Measurements from ENCODE around the gene ABHD6.

DNA sequence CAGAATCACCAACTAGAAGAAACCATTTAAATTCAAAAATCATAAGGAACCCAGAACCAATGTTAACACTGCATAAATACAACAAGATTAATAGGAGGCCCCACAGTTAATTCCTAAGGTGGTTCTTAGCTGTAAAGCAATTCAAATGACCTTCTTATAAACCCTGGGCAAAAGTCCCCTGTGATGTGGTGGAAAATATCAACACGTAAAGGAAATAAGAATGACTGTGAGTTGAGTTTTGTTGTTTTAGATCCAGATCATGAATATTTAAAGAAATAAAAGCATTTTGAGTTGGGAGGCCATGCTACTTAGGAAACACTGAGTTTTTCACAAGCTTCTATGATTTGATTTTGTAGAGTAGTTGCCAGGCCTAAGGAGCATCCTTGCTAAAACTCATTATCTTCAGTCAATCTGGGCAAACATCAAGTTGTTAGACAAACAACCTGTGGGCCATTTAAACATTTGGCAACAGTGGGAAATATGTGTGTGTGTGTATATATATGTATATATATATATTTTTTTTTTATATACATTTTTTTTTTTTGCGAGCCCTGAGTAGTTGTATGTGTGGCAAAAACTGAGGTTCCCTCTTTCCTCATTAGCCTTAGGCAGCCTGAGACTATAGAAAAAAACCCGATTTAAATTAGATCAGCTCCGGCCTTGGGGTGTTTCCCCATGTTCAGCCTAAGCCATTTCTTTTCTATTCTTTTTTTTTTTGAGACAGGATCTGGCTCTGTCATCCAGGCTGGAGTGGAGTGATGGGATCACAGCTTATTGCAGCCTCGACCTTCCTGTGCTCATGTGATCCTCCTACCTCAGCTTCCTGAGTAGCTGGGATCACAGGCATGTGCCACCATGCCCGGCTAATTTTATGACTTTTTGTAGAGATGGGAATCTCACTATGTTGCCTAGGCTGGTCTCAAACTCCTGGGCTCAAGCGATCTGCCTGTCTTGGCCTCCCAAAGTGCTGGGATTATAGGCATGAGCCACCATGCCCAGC, 87.1 kb downstream of the ABHD6 start:
- TF ChIP-seq, protein P1, sequence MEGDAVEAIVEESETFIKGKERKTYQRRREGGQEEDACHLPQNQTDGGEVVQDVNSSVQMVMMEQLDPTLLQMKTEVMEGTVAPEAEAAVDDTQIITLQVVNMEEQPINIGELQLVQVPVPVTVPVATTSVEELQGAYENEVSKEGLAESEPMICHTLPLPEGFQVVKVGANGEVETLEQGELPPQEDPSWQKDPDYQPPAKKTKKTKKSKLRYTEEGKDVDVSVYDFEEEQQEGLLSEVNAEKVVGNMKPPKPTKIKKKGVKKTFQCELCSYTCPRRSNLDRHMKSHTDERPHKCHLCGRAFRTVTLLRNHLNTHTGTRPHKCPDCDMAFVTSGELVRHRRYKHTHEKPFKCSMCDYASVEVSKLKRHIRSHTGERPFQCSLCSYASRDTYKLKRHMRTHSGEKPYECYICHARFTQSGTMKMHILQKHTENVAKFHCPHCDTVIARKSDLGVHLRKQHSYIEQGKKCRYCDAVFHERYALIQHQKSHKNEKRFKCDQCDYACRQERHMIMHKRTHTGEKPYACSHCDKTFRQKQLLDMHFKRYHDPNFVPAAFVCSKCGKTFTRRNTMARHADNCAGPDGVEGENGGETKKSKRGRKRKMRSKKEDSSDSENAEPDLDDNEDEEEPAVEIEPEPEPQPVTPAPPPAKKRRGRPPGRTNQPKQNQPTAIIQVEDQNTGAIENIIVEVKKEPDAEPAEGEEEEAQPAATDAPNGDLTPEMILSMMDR (IDR thresholded peaks at IDR 0.05; ENCODE audit: poor library complexity), result no peak
- TF ChIP-seq EZH2phosphoT487 (IDR thresholded peaks at IDR 0.05; ENCODE audit: low read depth, severe bottlenecking, unreplicated experiment) (no peak), EZH2 (IDR thresholded peaks at IDR 0.05; ENCODE audit: borderline replicate concordance) (no peak)
